Vagina (tissue), 2 donors: ENCODE measurements around the gene DHX35. TPM values are rescaled to one million over a fixed set of nuclear protein-coding genes. Genes with fewer than 3 reads are reported as not detected.

Experiments used
- DNase-seq, 2 donors: peaks; one replicate each; pipeline ENCODE4 v3.0.0-alpha.2; 2017; ENCODE audit errors: extremely low spot score in 2 of 2
- H3K27ac ChIP-seq: fragments of 200-600 bp; sonication (generic); one replicate; pipeline ENCODE4 v1.5.1; 2019
- H3K27me3 ChIP-seq: fragments of 200-600 bp; sonication (generic); one replicate; pipeline ENCODE4 v1.5.1; 2019
- H3K36me3 ChIP-seq, 2 donors: fragments of 200-600 bp; sonication (generic); one replicate each; pipeline ENCODE4 v1.5.1; 2017 to 2019
- H3K4me1 ChIP-seq: fragments of 200-600 bp; sonication (generic); one replicate; pipeline ENCODE4 v1.5.1; 2019
- H3K4me3 ChIP-seq, 2 donors: fragments of 200-600 bp; sonication (generic); 1 replicate in 1 of 2; 2 replicates in 1 of 2; pipeline ENCODE4 v1.5.1; 2016 to 2019
- H3K9me3 ChIP-seq: fragments of 200-600 bp; sonication (generic); one replicate; pipeline ENCODE4 v1.5.1; 2019
- CTCF ChIP-seq, 3 experiments: fragments of 450-650 bp in 2 of 3; fragments of 200-600 bp in 1 of 3; sonication (generic) in 1 of 3; IDR thresholded peaks; one replicate each; pipeline ENCODE4 v1.5.1; 2017 to 2019; ENCODE audit warnings: antibody characterized with exemption in 3 of 3, mild to moderate bottlenecking in 2 of 3, moderate library complexity in 2 of 3
- POLR2A ChIP-seq, 2 donors: fragments of 450-650 bp; IDR thresholded peaks; one replicate each; pipeline ENCODE4 v1.6.1; 2017; ENCODE audit warnings: antibody characterized with exemption in 2 of 2, mild to moderate bottlenecking in 2 of 2, moderate library complexity in 2 of 2
- POLR2AphosphoS5 ChIP-seq, 2 donors: sonication (generic); formaldehyde crosslinking; IDR thresholded peaks; one replicate each; pipeline ENCODE4 v1.9.0; 2017; ENCODE audit warnings: antibody characterized with exemption in 2 of 2, mild to moderate bottlenecking in 2 of 2, low read depth in 1 of 2; ENCODE audit not compliant: insufficient read depth in 1 of 2
- intact Hi-C: fragments of 100-400 bp; cut with DNase I; formaldehyde crosslinking; loops from one replicate; pipeline ENCODE4 v1.15.1; 2023
- total RNA-seq: library from RNA; depleted of rRNA; stranded (reverse); fragments of >200 nt; gene quantifications from one replicate; pipeline ENCODE4 v1.2.3, GENCODE V29; 2016

DHX35 gene
- total RNA-seq, 1 donor from 2014 or later, result 13.0 TPM

- peaks cover 0 to 21% of the 10 kb centered on the region in 2 donors for H3K36me3 ChIP-seq
These were observed 78.0 kb downstream of the DHX35 start for GRCh38 chr20:39040116-39040515.

GRCh38 chr20:39041067-39041466 is 78.9 kb downstream of the DHX35 start:
- Histone ChIP-seq H3K27me3 (no peaks in the 10 kb centered on the region), H3K4me1 (peaks cover 4% of the 10 kb centered on the region), H3K4me3 (no peak overlapping the region), H3K9me3 (no peaks in the 10 kb centered on the region), H3K36me3 (peaks cover 0 to 12% of the 10 kb centered on the region in 2 donors), H3K27ac (no peak overlapping the region)
- TF ChIP-seq POLR2AphosphoS5 (IDR thresholded peaks at IDR 0.05; ENCODE audit: insufficient read depth in 1 of 2, low read depth in 1 of 2), result no peak
- TF ChIP-seq POLR2A (IDR thresholded peaks at IDR 0.05), result no peak
- no peak for TF ChIP-seq CTCF (IDR thresholded peaks at IDR 0.05)
- DNase-seq, result no peak
- intact Hi-C loops, result loop anchor here (10.0 kb wide), 1 partner anchor 56 kb away; no protein-coding TSS in a partner anchor

More at GRCh38 chr20:39040116-39040515, 78.0 kb downstream of the DHX35 start:
- Histone ChIP-seq H3K27me3 (no peaks in the 10 kb centered on the region), H3K4me1 (peaks cover 4% of the 10 kb centered on the region), H3K4me3 (no peak overlapping the region), H3K27ac (no peak overlapping the region), H3K9me3 (no peaks in the 10 kb centered on the region)
- TF ChIP-seq POLR2A (IDR thresholded peaks at IDR 0.05), result no peak
- DNase-seq, result no peak
- intact Hi-C loops, result loop anchor here (10.0 kb wide), 1 partner anchor 55 kb away; no protein-coding TSS in a partner anchor

DNA sequence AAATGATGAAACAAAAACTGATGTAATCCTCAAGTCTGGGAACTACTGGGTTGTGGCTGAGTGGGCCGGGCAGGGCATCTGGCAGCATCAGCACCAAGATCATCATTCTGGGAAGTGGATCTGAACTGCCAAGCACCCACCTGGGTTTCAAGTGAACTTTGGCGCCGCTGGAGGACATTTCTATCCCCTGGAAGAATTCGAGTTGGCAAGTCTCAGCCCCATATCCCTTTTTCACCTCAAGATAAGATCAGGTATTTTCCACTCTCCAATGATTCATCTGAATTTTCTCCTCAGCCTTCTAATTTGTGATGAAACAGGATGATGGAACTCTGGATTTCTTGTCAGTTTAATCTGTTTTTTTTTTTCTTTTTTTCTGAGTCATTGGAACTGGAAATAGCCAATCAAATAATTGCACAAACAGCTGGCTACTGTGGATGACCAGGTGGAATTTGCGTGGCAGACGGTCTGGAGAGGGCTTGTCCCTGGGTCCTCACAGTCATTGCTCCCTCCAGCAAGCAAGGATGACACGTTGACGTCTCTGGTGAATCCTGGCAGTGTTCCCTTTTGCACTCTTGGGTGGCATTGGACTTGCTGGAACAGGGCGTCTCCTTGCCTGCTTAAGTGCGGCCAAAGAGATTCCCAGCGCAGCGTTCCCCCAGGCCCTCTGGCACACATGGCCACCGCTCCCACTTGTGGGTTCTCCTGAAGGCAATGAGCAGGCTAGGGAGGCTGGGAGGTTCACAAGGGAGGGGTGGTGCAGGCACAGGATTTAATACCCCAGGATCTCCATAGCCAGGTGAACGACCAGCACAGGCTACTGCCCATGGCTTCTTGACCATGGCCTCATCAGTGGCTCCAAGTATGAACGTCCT is 80.4 kb downstream of the DHX35 start:
- intact Hi-C loops, result loop anchor here (10.0 kb wide), 1 partner anchor 58 kb away; no protein-coding TSS in a partner anchor
- Histone ChIP-seq H3K4me3 (no peak overlapping the region), H3K9me3 (no peaks in the 10 kb centered on the region), H3K27ac (no peak overlapping the region), H3K27me3 (no peaks in the 10 kb centered on the region), H3K36me3 (peaks cover 0 to 10% of the 10 kb centered on the region in 2 donors), H3K4me1 (peaks cover 4% of the 10 kb centered on the region)
- no peak for DNase-seq
- TF ChIP-seq CTCF (IDR thresholded peaks at IDR 0.05), result no peak

DNA sequence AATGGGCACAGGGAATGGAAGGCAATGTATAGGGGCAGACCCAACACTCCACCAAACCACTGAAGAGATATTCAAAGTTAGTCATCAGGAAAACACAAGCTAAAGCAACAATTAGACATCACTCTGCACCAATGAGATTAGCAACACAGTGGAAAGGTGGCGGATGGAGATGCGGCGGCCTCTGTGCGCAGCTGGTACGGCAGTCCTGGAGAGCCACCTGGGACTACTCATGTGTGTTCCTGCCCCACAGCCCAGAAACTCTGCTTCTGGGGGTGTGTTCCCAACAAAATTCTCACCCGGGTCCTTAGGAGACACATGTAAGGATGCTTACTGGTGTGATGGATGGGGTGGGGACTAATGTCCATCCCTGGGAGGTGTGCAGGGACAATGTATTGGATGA is 82.4 kb downstream of the DHX35 start:
- Histone ChIP-seq H3K36me3 (no peaks in the 10 kb centered on the region), H3K9me3 (no peaks in the 10 kb centered on the region), H3K27ac (no peak overlapping the region), H3K4me1 (peaks cover 7% of the 10 kb centered on the region), H3K27me3 (no peaks in the 10 kb centered on the region), H3K4me3 (no peak overlapping the region)
- TF ChIP-seq POLR2A (IDR thresholded peaks at IDR 0.05), result no peak
- no peak for TF ChIP-seq CTCF (IDR thresholded peaks at IDR 0.05)
- no peak for TF ChIP-seq POLR2AphosphoS5 (IDR thresholded peaks at IDR 0.05; ENCODE audit: insufficient read depth in 1 of 2, low read depth in 1 of 2)
- intact Hi-C loops, result loop anchor here (10.0 kb wide), 1 partner anchor 60 kb away; no protein-coding TSS in a partner anchor
- DNase-seq, result no peak

DNA sequence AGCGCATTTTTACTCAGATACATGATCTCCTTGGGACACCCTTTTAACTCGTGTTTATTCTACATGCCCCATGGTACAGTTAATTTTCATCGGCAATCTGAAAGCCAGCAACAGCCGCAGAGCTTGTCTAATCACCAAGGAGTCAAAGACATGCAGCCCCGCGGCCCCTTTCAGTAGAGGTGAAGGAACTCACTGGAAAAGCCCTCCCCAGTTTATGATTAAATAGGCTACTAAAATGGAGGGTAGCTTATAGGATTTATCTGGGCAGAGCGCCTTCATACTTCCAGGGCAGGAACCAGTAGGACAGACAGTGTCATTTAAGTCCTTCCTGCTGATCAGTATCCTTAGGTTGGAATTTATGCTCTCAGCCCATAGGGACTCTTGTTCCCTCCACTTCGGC is 83.5 kb downstream of the DHX35 start:
- intact Hi-C loops, result loop anchor here (5.0 to 10.0 kb wide), 2 partner anchors 61 to 118 kb away; partner anchors contain the start of gene FAM83D
- Histone ChIP-seq H3K36me3 (no peaks in the 10 kb centered on the region), H3K4me3 (no peak overlapping the region), H3K4me1 (peaks cover 17% of the 10 kb centered on the region), H3K27ac (no peak overlapping the region), H3K9me3 (no peaks in the 10 kb centered on the region), H3K27me3 (no peaks in the 10 kb centered on the region)
- TF ChIP-seq POLR2A (IDR thresholded peaks at IDR 0.05) (no peak), POLR2AphosphoS5 (IDR thresholded peaks at IDR 0.05; ENCODE audit: insufficient read depth in 1 of 2, low read depth in 1 of 2) (no peak), CTCF (IDR thresholded peaks at IDR 0.05) (no peak)
- DNase-seq, result no peak
